T-helper 2 cell treated with Interferon-gamma antibody and Interleukin-4, amounts not matched to agents 5 μg/mL and 100 μg/mL, for 36 hours (primary cell): ENCODE results near the gene TTC38.

Source experiments
- DNase-seq: peaks from one replicate; pipeline ENCODE4 v3.0.0; 2021; ENCODE audit warnings: low spot score
- H3K27ac Mint-ChIP-seq: one replicate; pipeline ENCODE4 v1.8.0; 2021; ENCODE audit warnings: mild to moderate bottlenecking, mixed read lengths
- H3K27me3 Mint-ChIP-seq: one replicate; pipeline ENCODE4 v1.8.0; 2021; ENCODE audit warnings: low read depth, mixed read lengths
- H3K36me3 Mint-ChIP-seq: one replicate; pipeline ENCODE4 v1.8.0; 2021; ENCODE audit warnings: low read depth, mixed read lengths
- H3K4me1 Mint-ChIP-seq: one replicate; pipeline ENCODE4 v1.8.0; 2021; ENCODE audit warnings: low read depth, mixed read lengths
- H3K4me3 Mint-ChIP-seq: one replicate; pipeline ENCODE4 v1.8.0; 2022; ENCODE audit warnings: mild to moderate bottlenecking, moderate library complexity, mixed read lengths
- H3K9me3 Mint-ChIP-seq: one replicate; pipeline ENCODE4 v1.8.0; 2021; ENCODE audit warnings: mixed read lengths

TTC38 gene

GRCh38 chr22:46290121-46290842 is 22.5 kb downstream of the TTC38 start:
- no peaks in the 10 kb centered on the region for H3K27me3 Mint-ChIP-seq
- H3K4me3 Mint-ChIP-seq: no peak overlapping the region
- peaks cover 12% of the 10 kb centered on the region for H3K4me1 Mint-ChIP-seq
- H3K9me3 Mint-ChIP-seq: peaks cover 5% of the 10 kb centered on the region
- peaks cover 26% of the 10 kb centered on the region for H3K36me3 Mint-ChIP-seq
- peak overlapping the region; percentile 16 for H3K27ac Mint-ChIP-seq
- no peak for DNase-seq

- H3K4me1 Mint-ChIP-seq: peaks cover 20% of the 10 kb centered on the region
- H3K9me3 Mint-ChIP-seq: peaks cover 5% of the 10 kb centered on the region
- no peak for DNase-seq
- H3K27ac Mint-ChIP-seq: no peak overlapping the region
- H3K4me3 Mint-ChIP-seq: no peak overlapping the region
- no peaks in the 10 kb centered on the region for H3K27me3 Mint-ChIP-seq
- peaks cover 25% of the 10 kb centered on the region for H3K36me3 Mint-ChIP-seq
Observed at GRCh38 chr22:46290843-46291785, 23.3 kb downstream of the TTC38 start.

- Mint-ChIP-seq H3K27ac (no peak overlapping the region), H3K27me3 (no peaks in the 10 kb centered on the region), H3K4me1 (peaks cover 24% of the 10 kb centered on the region), H3K36me3 (peaks cover 26% of the 10 kb centered on the region), H3K4me3 (no peak overlapping the region), H3K9me3 (peaks cover 5% of the 10 kb centered on the region)
- DNase-seq: no peak
Observed at GRCh38 chr22:46292173-46292572, 24.4 kb downstream of the TTC38 start.

GRCh38 chr22:46292732-46293131 is 24.9 kb downstream of the TTC38 start:
- no peak overlapping the region for H3K4me3 Mint-ChIP-seq
- DNase-seq: no peak
- peaks cover 27% of the 10 kb centered on the region for H3K36me3 Mint-ChIP-seq
- H3K27me3 Mint-ChIP-seq: no peaks in the 10 kb centered on the region
- H3K9me3 Mint-ChIP-seq: peaks cover 5% of the 10 kb centered on the region
- no peak overlapping the region for H3K27ac Mint-ChIP-seq
- peaks cover 24% of the 10 kb centered on the region for H3K4me1 Mint-ChIP-seq

- Mint-ChIP-seq H3K9me3 (peaks cover 5% of the 10 kb centered on the region), H3K4me1 (peaks cover 22% of the 10 kb centered on the region), H3K27ac (peak overlapping the region; percentile 31), H3K36me3 (peaks cover 28% of the 10 kb centered on the region), H3K4me3 (no peak overlapping the region), H3K27me3 (no peaks in the 10 kb centered on the region)
- no peak for DNase-seq
Observed at GRCh38 chr22:46293577-46294260, 25.9 kb downstream of the TTC38 start.

- Mint-ChIP-seq H3K9me3 (peaks cover 5% of the 10 kb centered on the region), H3K27me3 (no peaks in the 10 kb centered on the region), H3K27ac (peak overlapping the region; percentile 94), H3K4me1 (peaks cover 30% of the 10 kb centered on the region), H3K36me3 (peaks cover 37% of the 10 kb centered on the region), H3K4me3 (peak overlapping the region; percentile 94)
- DNase-seq: no peak
Observed at GRCh38 chr22:46294784-46295183, 27.0 kb downstream of the TTC38 start.

GRCh38 chr22:46295277-46295971 is 27.6 kb downstream of the TTC38 start:
- no peak for DNase-seq
- H3K4me3 Mint-ChIP-seq: peak overlapping the region; percentile 94
- no peaks in the 10 kb centered on the region for H3K27me3 Mint-ChIP-seq
- peaks cover 5% of the 10 kb centered on the region for H3K9me3 Mint-ChIP-seq
- peaks cover 31% of the 10 kb centered on the region for H3K4me1 Mint-ChIP-seq
- H3K36me3 Mint-ChIP-seq: peaks cover 39% of the 10 kb centered on the region
- peak overlapping the region; percentile 94 for H3K27ac Mint-ChIP-seq

GRCh38 chr22:46296257-46297150 is 28.7 kb downstream of the TTC38 start, which contains the start of gene GTSE1:
TSS of gene GTSE1 (plus strand) at chr22:46296870. CDS start at chr22:46297401, 531 bp downstream.
- H3K27me3 Mint-ChIP-seq: no peaks in the 10 kb centered on the region
- peaks cover 47% of the 10 kb centered on the region for H3K36me3 Mint-ChIP-seq
- peaks cover 5% of the 10 kb centered on the region for H3K9me3 Mint-ChIP-seq
- peak; percentile 98 for DNase-seq
- peak within 1 kb of the TSS; percentile 94 for H3K4me3 Mint-ChIP-seq
- peak within 1 kb of the TSS; percentile 94 for H3K27ac Mint-ChIP-seq
- peaks cover 38% of the 10 kb centered on the region for H3K4me1 Mint-ChIP-seq

GRCh38 chr22:46297151-46297812 is 29.5 kb downstream of the TTC38 start:
- H3K36me3 Mint-ChIP-seq: peaks cover 44% of the 10 kb centered on the region
- H3K4me3 Mint-ChIP-seq: peak overlapping the region; percentile 88

GRCh38 chr22:46299101-46299500 is 31.3 kb downstream of the TTC38 start:
- DNase-seq: no peak
- Mint-ChIP-seq H3K9me3 (no peaks in the 10 kb centered on the region), H3K27me3 (no peaks in the 10 kb centered on the region), H3K4me3 (peak overlapping the region; percentile 88), H3K36me3 (peaks cover 46% of the 10 kb centered on the region), H3K27ac (no peak overlapping the region), H3K4me1 (peaks cover 47% of the 10 kb centered on the region)

More at GRCh38 chr22:46297151-46297812, 29.5 kb downstream of the TTC38 start:
- Mint-ChIP-seq H3K27me3 (no peaks in the 10 kb centered on the region), H3K4me1 (peaks cover 38% of the 10 kb centered on the region), H3K9me3 (peaks cover 3% of the 10 kb centered on the region), H3K27ac (peak overlapping the region; percentile 72)
- peak; percentile 17 for DNase-seq

- no peaks in the 10 kb centered on the region for H3K9me3 Mint-ChIP-seq
- H3K27me3 Mint-ChIP-seq: no peaks in the 10 kb centered on the region
- peak overlapping the region; percentile 13 for H3K4me3 Mint-ChIP-seq
- H3K36me3 Mint-ChIP-seq: peaks cover 56% of the 10 kb centered on the region
- H3K4me1 Mint-ChIP-seq: peaks cover 46% of the 10 kb centered on the region
- no peak overlapping the region for H3K27ac Mint-ChIP-seq
- DNase-seq: no peak
Observed at GRCh38 chr22:46300491-46300890, 32.7 kb downstream of the TTC38 start.

GRCh38 chr22:46303347-46303965 is 35.6 kb downstream of the TTC38 start:
- DNase-seq: no peak
- peaks cover 37% of the 10 kb centered on the region for H3K4me1 Mint-ChIP-seq
- H3K4me3 Mint-ChIP-seq: peak overlapping the region; percentile 0
- no peaks in the 10 kb centered on the region for H3K9me3 Mint-ChIP-seq
- H3K36me3 Mint-ChIP-seq: peaks cover 63% of the 10 kb centered on the region
- peak overlapping the region; percentile 40 for H3K27ac Mint-ChIP-seq
- H3K27me3 Mint-ChIP-seq: no peaks in the 10 kb centered on the region
